Left hindlimb (tissue), 1 donor: Measurements from ENCODE around the gene PCSK6.
"Not testable (repeated sequence)": the region's sequence is repeated elsewhere in the genome, so short reads cannot be mapped to it uniquely, and the experiment has no call there.

Experiments used
- DNase-seq: peaks from one replicate; pipeline ENCODE4 v3.0.0-alpha.2; 2018

The PCSK6 gene

DNA sequence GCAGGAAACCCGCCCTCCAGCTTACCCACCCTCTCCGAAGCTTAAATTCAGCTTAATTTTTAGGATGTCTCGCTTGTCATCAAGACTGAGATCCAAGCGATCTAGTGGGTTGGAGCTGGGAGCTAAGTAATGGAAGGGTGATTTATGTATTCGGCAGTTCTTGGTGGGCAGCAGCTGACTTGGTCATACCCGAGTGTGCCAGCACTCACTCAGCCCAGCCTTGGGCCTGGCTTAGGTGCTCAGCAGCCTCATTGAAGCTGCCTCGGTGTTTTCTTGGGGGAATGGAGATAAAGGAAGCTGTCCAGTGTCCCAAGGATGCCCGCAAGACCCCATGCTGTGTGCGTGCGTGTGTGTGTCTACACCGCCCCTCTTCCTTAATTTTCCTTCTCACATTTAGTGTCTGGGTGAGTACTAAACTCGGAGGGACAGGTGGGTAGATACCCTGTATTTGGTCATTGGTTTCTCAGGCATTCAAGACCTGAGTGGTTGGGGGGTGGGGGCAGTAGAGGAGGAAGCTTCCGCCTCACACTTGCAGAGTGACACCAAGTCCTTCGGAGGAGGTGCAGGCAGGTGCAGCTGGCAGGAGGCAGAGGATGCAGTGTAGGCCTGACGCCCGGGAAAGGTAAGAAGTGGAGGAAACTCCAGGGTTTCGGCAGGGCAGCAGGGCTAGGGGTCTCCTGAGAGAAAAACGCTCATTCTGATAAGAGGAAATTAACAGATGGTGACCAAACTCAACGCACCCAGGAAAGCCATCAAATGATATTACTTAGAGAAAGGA lies 92.8 kb downstream of the PCSK6 start:
- no peak for DNase-seq

- DNase-seq, result no peak
These were observed 94.9 kb downstream of the PCSK6 start for GRCh38 chr15:101394654-101395053.

DNA sequence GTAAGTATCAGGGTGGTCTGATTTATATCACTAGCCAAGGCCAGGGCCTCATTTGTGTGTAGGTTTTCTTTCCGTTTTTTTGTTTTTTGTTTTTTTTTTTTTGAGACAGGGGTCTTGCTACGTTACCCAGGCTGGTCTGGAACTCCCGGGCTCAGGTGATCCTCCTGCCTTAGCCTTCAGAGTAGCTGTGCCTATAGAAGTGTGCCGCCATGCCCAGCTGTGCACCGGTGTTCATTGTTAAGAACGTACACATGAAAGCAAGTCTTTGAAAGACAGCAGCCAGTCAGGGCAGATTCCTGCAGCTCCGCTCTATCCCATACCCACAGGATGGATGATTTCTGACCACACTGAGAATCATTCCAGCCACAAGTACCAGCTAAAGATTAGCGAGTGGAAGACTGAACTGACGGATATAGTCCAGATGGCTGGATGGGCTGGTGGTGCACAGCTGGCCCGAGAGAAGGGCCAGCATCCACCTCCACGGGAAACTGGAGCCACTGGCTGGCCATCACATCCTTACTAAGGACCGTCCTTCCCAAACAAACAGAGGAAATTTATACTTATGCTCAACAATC lies 95.4 kb downstream of the PCSK6 start:
- no peak for DNase-seq

DNA sequence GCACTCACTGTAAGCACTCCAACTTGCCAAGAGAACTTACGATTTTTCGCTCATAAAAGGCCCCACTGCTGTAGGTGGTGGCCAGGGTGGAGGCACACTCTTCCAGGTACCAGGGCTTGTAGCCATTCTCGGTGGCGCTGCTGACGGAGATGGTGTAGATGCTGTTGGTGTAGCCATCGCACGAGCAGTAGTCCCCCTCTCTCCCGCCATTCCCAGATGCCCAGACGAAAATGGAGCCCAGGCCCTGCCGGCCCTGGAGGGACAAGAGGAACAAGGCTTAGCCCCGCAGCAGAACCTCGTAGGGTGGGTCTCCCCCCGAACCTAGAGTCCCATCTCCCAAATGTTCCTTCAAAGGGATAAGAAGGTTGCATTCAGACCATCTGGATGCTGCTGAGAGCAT lies 96.3 kb downstream of the PCSK6 start:
- no peak for DNase-seq

DNA sequence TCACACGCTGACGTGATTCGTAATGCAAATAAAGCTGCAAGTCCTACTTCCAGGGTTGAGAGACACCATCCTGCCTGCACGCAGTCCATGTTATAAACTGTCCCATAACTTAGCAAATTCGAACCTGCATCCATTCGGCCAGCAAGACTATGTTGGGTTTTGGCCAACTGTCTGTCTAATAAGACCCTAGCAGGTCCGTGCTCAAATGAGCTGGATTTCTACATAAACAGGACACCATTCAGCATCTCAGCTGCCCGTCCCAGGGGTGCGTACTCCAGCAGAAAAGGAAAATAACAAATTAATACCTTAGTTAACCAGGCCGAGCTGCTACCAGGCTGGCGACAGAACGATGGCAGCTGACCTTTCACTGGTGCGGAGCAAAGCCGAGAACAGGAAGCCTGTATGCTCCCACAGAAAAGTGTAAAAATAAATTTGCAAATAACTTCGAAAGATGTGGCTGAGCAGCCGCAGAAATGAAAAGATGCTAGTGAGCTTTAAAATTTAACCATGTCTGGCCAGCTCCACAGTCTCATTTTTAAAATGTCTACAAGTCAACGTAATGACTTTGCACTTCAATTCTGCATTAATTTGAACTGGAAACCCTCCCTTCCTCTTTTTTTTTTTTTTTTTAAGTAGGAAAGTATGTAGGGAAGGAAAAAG lies 97.4 kb downstream of the PCSK6 start:
- DNase-seq, result no peak

- no peak for DNase-seq
These were observed 98.1 kb downstream of the PCSK6 start for GRCh38 chr15:101391431-101391830.

- DNase-seq, result no peak
These were observed 99.0 kb downstream of the PCSK6 start for GRCh38 chr15:101390462-101390861.

DNA sequence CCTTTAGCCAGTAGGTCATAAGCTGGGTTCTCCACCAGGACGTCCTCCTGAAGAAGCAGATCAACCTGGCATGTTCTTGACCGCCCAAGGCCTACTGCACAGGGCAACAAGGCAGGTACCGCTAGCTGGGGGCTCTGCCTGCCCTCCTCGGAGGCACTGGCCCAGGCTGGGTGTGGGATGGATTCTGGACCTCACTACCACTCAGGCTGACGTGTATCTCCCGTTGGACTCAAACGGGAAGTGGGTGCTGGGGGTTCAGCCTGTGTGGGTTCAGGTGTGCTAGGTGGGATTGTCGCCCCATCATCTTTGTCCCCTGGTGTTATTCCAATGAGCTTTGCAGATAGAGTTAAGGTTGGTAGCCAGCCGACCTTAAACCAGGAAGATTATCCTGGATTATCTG lies 99.4 kb downstream of the PCSK6 start:
- DNase-seq, result no peak

DNA sequence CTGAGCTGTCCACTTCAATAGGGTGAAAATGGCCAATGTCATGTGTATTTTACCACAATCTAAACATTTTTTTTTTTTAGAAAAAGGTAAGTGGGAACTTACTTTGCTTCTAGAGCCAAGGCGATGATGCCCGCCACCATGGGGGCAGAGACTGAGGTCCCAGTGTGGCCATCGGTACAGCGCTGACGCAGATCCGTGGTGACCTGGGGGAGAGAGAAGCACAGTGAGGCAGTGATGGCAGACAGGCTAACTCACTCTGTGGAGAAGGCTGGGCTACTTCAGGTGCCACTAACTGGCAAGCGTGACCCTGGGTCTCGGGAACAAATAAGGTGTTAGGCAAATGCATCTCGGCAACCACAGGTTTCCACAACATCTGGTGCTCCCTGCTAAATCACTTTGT lies 100.1 kb downstream of the PCSK6 start:
- DNase-seq, result no peak

DNA sequence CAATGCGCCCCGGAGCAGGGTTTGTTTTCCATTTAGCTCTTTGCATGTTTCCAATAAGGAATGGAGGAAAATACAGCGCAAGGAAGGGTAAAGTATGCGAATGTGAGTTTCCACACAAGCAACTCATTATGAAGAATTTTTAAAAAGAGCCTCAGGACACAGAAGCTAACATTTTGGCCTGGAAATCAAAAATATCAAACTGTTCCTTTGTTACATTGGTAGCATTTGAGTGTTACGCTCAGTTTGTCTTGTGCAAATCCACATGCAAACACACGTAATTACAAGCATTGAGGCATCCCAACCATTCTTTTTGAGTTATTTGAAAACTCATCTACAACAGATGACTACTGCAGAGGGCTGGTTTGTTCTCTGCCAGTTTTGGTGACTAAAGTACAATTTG lies 101.5 kb downstream of the PCSK6 start:
- DNase-seq, result no peak

GRCh38 chr15:101387574-101387973 lies 101.9 kb downstream of the PCSK6 start:
- DNase-seq, result no peak

DNA sequence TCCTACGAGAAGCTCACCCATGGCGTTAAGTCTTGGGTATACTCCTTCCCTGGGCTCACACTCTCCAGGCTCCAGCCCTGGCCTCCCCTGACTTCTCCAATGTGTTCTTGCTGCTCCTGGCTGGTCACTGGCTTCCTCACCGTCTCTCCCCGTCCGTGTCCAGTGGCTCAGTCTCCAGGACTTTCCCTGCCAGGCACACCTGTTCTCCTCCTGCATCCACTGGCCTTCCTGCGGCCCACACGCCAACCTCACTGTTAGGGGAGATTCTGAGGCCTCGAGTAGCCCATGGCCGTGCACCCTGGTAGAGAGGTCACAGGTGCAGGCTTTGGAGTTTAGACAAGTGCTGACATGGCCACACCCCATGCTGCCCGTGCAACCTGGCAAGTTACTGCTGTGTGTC lies 102.5 kb downstream of the PCSK6 start:
- no peak for DNase-seq

DNA sequence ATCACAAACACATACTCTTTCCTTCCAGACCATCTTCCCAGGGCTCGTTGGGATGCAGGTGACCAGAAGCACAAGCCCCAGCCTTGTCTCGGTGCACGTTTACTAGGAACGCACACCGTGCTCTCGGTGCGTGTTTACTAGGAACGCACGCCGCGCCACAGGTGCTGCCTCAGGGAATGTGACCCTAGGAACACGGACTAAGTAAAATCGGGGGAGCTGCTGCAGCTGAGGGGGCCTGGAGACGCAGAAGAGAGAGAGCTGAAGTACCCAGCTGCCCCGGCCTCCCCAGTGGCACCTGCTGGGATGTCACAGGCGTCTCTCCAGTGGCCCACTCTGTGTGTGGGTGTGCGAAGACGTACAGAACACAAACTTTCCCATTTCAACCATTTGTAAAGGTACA lies 103.5 kb downstream of the PCSK6 start:
- no peak for DNase-seq

- no peak for DNase-seq
These were observed 105.2 kb downstream of the PCSK6 start for GRCh38 chr15:101384276-101384675.

DNA sequence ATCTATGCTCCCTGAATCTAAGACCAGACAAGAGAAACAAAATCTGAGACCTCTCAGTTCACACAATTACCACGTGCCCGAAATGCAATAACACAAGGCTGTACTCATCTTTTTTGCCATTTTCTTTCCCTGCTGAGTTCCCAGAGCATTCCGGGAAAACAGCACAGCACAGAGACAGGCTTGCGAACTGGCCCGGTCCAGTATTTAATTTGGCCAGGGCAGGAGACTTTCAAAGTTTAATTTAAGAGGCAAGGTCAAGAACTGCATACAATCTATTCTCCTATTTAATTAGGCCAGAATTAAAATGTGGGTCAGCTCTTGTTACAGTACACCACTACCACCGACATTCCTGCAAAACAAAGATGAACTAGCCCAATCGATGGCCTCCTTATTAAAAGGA lies 107.0 kb downstream of the PCSK6 start:
- no peak for DNase-seq

DNA sequence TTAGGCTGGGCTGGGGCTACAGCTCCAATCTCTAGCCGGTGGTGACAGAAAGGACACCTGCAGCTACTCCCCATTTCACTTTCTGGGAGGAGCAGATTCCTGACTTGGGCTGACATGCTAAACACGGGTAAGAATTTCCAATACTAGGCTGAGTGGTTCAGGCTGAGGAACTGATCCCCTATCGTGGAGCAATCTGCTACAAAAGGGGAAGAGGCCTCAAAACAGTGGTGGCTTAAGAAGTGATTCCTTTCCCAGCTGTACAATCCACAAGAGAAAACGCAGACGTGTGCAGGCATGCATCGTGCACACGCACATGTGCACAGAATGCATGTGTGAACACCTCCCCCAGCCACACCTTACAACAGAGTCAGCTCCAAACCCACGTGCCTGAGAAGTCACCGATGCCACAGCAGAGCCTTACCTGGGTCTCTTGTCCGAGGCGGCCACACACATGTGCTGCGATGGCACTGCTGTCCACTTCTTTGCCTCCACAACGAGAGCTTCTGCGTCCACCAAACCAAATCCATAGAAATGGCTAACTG lies 107.8 kb downstream of the PCSK6 start:
- DNase-seq, result no peak

DNA sequence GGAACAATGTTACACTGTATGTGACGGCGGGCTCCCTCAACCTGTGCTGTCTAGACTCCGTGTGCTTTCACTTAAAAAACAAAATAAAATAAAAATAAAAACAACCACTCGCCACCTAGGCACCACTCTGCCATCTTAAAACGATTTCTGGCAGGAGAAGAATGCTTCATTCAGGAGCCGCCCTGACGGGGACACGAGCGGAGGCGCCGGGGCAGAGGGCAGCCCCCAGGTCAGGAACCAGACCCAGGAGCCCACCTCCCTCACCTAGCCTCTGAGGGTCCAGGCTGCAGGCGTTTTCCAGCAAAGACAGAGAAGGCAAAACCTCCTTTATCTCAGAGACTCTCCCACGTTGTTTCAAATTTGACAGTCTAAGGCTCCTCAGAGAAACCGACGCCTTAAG lies 109.4 kb downstream of the PCSK6 start:
- no peak for DNase-seq

GRCh38 chr15:101379647-101380046 lies 109.9 kb downstream of the PCSK6 start:
- no peak for DNase-seq

- no peak for DNase-seq
These were observed 110.6 kb downstream of the PCSK6 start for GRCh38 chr15:101378879-101379278.

- no peak for DNase-seq
These were observed 111.2 kb downstream of the PCSK6 start for GRCh38 chr15:101378171-101378755.

DNA sequence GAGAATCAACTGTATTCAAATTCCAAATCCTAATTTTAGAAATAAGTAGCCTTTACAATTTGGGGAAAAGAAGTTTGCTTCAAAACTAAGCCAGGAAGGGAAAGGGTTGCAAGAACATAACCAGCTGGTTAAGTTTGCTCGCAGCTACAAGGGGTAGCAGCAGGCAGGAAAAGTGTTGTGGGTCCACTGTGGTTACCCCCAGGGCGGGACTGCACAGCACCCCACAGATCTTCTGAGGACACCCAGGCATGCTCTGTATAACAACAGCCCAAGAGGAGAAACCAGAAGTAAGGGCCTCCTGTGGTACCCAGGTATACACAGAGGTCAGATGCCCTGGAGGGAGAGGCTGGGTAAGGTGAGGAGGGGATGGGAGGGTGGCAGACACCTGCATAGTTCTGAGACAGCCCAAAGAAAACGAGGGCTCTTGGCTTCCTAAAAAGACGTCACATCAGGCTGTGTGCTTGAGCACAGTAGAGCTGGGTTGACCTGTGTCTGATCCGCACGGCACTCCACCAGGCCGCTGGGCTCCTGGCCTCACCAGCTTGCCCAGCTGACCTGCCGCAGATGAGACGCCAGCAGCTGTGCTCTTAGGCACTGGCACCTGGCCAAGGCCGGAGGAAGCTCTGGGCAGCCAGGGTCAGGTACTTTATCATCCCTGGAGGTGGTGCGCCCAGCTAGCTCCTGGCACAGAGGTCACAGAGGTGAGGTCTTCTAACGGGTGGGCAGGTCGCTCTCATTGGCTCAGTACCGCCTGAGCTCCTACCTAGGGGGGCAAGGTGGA lies 112.7 kb downstream of the PCSK6 start:
- no peak for DNase-seq

- not testable (repeated sequence) for DNase-seq
These were observed 114.5 kb downstream of the PCSK6 start for GRCh38 chr15:101375006-101375405.

DNA sequence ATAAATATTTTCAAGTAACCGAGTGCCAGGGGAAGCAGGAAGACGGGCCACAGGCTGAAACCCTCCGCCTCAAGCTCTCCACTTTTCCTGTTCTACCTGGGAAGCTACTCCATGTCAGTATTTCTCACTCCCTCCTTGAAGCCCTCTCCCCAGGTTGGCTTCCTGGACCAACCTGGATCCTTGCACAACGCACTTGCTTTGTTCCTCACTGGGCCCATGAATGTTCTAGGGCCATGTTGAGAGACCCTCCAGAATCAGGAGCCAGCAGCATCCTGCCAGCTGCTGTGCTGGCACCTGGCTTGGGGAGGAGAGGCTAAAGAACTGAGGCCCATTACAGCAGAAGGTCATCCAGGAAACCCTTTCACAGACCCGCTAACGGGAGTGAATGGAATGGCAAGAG lies 115.2 kb downstream of the PCSK6 start:
- DNase-seq, result no peak
